SK-N-SH treated with all-trans-retinoic acid at 6 μM for 48 hours (cell line): ENCODE measurements around the gene HOXD8.

Source experiments
- ATAC-seq: fragments of 200-7000 bp; cut with Tn5 transposase; 3 replicates; pipeline ENCODE4 v1.9.1; 2020; ENCODE audit warnings: mild to moderate bottlenecking, moderate library complexity
- BACH2 ChIP-seq: fragments of 250-450 bp; sonication (Bioruptor Pico); IDR thresholded peaks from 2 replicates; pipeline ENCODE4 v1.9.0; 2021; ENCODE audit warnings: mild to moderate bottlenecking, borderline replicate concordance
- CSDC2 ChIP-seq: fragments of 250-450 bp; sonication (Bioruptor Pico); IDR thresholded peaks from 2 replicates; pipeline ENCODE4 v1.5.0; 2020; ENCODE audit warnings: mild to moderate bottlenecking, moderate library complexity
- ESRRG ChIP-seq: fragments of 250-450 bp; sonication (Bioruptor Pico); IDR thresholded peaks from 2 replicates; pipeline ENCODE4 v1.6.1; 2021; ENCODE audit warnings: mild to moderate bottlenecking
- GLIS3 ChIP-seq: fragments of 250-450 bp; sonication (Bioruptor Pico); IDR thresholded peaks from 2 replicates; pipeline ENCODE4 v1.5.0; 2020; ENCODE audit warnings: mild to moderate bottlenecking, moderate library complexity
- ISL1 ChIP-seq: fragments of 250-450 bp; sonication (Bioruptor Pico); IDR thresholded peaks from 2 replicates; pipeline ENCODE4 v2.1.2; 2022; ENCODE audit warnings: mild to moderate bottlenecking, moderate library complexity
- PPARA ChIP-seq: fragments of 250-450 bp; sonication (Bioruptor Pico); IDR thresholded peaks from 2 replicates; pipeline ENCODE4 v1.5.0; 2020; ENCODE audit warnings: mild to moderate bottlenecking, borderline replicate concordance
- RARB ChIP-seq: fragments of 250-450 bp; sonication (Bioruptor Pico); IDR thresholded peaks from 2 replicates; pipeline ENCODE4 v1.8.0; 2021; ENCODE audit warnings: mild to moderate bottlenecking, moderate library complexity
- SNAI2 ChIP-seq: fragments of 250-450 bp; sonication (Bioruptor Pico); IDR thresholded peaks from 2 replicates; pipeline ENCODE4 v1.5.0; 2020; ENCODE audit warnings: mild to moderate bottlenecking, moderate library complexity
- TCF4 ChIP-seq: fragments of 250-450 bp; sonication (Bioruptor Pico); IDR thresholded peaks from 2 replicates; pipeline ENCODE4 v1.8.0; 2021; ENCODE audit warnings: mild to moderate bottlenecking, moderate library complexity, borderline replicate concordance
- TOX ChIP-seq: fragments of 250-450 bp; sonication (Bioruptor Pico); IDR thresholded peaks from 2 replicates; pipeline ENCODE4 v1.8.0; 2021; ENCODE audit warnings: mild to moderate bottlenecking, moderate library complexity, borderline replicate concordance
- ZC3H10 ChIP-seq: fragments of 250-450 bp; sonication (Bioruptor Pico); IDR thresholded peaks from 2 replicates; pipeline ENCODE4 v1.5.1; 2021; ENCODE audit warnings: mild to moderate bottlenecking, moderate library complexity
- TF ChIP-seq, protein P1 (sequence below): fragments of 250-450 bp; sonication (Bioruptor Pico); IDR thresholded peaks from 2 replicates; pipeline ENCODE4 v1.5.1; 2021; ENCODE audit warnings: mild to moderate bottlenecking, moderate library complexity
- TF ChIP-seq, protein P2 (sequence below): fragments of 250-450 bp; sonication (Bioruptor Pico); IDR thresholded peaks from 2 replicates; pipeline ENCODE4 v1.5.0; 2020; ENCODE audit warnings: mild to moderate bottlenecking, moderate library complexity
- TF ChIP-seq, protein P3 (sequence below): fragments of 250-450 bp; sonication (Bioruptor Pico); IDR thresholded peaks from 2 replicates; pipeline ENCODE4 v1.8.0; 2020; ENCODE audit warnings: mild to moderate bottlenecking, moderate library complexity, borderline replicate concordance

The HOXD8 gene

DNA sequence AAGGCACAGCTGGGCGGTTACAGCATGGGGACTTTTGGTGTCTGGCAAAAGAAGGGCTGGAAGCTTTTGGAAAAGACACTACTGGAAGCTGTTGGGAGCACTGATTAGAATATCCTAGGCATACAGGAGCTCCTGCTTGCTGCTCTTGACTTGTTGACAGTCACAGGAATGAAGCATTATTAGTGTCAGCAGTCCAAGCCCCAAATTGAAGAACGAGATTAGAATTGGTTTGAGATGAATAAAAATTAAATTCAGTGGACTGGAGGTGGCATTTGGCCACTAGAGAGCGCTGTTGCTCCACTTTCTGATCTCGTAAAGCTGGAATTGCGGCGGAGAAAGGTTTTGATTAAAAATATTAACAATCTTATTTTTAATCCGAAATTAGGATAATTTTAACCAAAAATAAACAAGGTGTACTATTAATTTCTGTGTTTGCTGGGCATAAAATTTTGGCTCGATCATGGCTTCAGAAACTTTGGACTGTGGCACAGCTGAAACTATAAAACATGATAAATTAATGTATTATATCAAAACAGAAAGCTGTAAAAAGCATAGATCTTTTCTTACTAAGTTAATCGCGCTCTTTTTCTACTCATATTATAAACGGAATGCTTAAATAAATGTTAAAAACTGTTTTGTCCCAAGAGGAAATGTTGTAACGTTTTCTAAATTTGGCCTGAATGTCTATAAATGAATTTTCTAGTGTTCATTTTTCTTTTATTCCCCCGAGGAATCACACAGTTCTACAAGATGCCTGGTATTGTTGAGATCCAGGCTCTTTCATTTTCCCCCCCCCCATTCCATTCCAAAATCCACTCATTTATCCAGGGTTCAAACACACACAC is 2.4 kb upstream of the HOXD8 start:
- ATAC-seq: no peak
- TF ChIP-seq TCF4 (CRISPR knock-in tag): 0 out of 2 replicates have a peak, but pooled peaks have one; percentile 9
- no peak for TF ChIP-seq GLIS3

DNA sequence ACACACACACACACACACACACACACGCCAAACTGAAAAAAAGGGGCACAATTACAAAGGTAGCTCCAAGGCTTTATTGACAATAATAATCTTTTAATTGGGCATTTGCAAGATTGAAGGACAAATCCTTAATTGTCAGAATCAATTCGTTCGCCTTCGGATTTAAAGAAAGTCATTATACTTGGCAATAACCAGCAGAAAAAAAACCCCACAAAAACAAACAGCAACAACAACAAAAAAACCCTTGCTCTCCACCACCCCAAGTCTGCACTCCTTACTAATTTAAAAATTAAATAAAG is 1.8 kb upstream of the HOXD8 start:
- TF ChIP-seq CSDC2 (CRISPR knock-in tag) (no peak), RARB (no peak), ZC3H10 (CRISPR knock-in tag) (no peak), BACH2 (CRISPR knock-in tag) (no peak)
- no peak for ATAC-seq

DNA sequence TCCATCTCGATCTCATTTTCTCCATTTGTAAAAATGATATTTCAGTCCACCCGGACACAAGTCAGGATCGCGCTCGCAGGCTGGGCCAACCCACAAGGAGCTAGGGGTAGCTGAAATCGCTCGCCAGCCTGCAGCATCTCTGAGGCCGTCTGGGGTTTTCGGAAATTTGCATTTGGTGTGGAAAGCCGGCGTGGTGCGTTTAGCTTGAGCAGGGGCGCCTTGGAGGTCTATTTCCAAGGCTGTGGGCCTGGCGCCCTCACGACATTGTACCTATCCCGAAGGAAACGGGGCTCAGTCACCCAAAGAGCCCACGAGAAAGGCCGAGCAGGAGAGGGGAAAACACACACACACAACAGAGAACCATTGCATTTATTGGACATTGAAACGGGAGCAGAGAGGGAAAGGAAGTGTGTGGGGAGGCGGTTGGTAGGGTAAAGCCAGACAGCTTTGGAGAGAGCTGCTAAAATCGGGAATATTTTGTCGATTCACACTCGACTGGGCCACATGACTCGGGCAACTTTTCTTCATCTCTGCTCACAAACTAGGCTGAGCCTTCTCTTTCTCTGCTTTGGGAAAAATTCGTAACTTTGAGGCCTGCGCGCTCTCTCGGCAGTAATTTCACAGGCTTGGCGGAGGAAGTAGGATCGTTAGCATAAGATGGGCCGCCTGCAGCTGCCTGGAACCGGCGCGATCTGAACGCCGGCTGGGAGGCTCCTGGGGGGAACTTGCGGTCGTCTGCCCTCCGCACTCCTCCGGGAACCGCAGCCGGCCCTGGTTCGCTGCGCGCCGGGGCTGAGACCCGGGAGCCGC is 1.1 kb upstream of the HOXD8 start:
- TF ChIP-seq, protein P1, sequence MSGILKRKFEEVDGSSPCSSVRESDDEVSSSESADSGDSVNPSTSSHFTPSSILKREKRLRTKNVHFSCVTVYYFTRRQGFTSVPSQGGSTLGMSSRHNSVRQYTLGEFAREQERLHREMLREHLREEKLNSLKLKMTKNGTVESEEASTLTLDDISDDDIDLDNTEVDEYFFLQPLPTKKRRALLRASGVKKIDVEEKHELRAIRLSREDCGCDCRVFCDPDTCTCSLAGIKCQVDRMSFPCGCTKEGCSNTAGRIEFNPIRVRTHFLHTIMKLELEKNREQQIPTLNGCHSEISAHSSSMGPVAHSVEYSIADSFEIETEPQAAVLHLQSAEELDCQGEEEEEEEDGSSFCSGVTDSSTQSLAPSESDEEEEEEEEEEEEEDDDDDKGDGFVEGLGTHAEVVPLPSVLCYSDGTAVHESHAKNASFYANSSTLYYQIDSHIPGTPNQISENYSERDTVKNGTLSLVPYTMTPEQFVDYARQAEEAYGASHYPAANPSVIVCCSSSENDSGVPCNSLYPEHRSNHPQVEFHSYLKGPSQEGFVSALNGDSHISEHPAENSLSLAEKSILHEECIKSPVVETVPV (CRISPR knock-in tag): no peak
- TF ChIP-seq TCF4 (CRISPR knock-in tag) (no peak), CSDC2 (CRISPR knock-in tag) (no peak), ISL1 (CRISPR knock-in tag) (no peak), RARB (no peak), ESRRG (CRISPR knock-in tag) (no peak), PPARA (CRISPR knock-in tag) (no peak), SNAI2 (no peak)
- TF ChIP-seq, all 23 proteins: peak for 0
- no peak for ATAC-seq

DNA sequence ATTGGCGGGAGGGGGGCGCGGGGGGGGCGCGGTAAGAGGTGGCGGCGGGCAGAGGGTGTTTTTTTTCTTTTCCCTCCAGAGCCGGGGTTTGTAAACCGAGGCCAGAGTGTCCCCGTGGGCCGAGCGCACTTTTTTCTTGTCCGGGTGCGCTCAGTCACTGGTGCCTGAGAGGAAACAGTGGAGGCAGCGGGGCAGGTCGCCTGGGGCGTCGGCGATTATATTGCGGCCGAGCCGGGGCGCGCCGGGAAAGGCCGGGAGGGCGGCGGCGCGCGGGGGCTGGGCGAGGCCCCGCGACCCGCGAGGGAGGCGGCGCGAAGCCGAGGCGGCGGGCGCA is 275 bp downstream of the HOXD8 start:
- TF ChIP-seq, protein P2, sequence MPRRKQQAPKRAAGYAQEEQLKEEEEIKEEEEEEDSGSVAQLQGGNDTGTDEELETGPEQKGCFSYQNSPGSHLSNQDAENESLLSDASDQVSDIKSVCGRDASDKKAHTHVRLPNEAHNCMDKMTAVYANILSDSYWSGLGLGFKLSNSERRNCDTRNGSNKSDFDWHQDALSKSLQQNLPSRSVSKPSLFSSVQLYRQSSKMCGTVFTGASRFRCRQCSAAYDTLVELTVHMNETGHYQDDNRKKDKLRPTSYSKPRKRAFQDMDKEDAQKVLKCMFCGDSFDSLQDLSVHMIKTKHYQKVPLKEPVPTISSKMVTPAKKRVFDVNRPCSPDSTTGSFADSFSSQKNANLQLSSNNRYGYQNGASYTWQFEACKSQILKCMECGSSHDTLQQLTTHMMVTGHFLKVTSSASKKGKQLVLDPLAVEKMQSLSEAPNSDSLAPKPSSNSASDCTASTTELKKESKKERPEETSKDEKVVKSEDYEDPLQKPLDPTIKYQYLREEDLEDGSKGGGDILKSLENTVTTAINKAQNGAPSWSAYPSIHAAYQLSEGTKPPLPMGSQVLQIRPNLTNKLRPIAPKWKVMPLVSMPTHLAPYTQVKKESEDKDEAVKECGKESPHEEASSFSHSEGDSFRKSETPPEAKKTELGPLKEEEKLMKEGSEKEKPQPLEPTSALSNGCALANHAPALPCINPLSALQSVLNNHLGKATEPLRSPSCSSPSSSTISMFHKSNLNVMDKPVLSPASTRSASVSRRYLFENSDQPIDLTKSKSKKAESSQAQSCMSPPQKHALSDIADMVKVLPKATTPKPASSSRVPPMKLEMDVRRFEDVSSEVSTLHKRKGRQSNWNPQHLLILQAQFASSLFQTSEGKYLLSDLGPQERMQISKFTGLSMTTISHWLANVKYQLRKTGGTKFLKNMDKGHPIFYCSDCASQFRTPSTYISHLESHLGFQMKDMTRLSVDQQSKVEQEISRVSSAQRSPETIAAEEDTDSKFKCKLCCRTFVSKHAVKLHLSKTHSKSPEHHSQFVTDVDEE: no peak
- ATAC-seq: peak; percentile 5; the same call in 2 of the 3 replicates

GRCh38 chr2:176130147-176130956 is 847 bp downstream of the HOXD8 start:
- TF ChIP-seq CSDC2 (CRISPR knock-in tag): 0 out of 2 replicates have a peak, but pooled peaks have one; percentile 35
- TF ChIP-seq TOX (CRISPR knock-in tag): no peak
- TF ChIP-seq, protein P3, sequence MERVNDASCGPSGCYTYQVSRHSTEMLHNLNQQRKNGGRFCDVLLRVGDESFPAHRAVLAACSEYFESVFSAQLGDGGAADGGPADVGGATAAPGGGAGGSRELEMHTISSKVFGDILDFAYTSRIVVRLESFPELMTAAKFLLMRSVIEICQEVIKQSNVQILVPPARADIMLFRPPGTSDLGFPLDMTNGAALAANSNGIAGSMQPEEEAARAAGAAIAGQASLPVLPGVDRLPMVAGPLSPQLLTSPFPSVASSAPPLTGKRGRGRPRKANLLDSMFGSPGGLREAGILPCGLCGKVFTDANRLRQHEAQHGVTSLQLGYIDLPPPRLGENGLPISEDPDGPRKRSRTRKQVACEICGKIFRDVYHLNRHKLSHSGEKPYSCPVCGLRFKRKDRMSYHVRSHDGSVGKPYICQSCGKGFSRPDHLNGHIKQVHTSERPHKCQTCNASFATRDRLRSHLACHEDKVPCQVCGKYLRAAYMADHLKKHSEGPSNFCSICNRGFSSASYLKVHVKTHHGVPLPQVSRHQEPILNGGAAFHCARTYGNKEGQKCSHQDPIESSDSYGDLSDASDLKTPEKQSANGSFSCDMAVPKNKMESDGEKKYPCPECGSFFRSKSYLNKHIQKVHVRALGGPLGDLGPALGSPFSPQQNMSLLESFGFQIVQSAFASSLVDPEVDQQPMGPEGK (CRISPR knock-in tag): 0 out of 2 replicates have a peak, but pooled peaks have one; percentile 58
- no peak for TF ChIP-seq ZC3H10 (CRISPR knock-in tag)
- TF ChIP-seq, protein P1 (CRISPR knock-in tag): no peak
- ATAC-seq: peak; percentile 38
